Thyroid gland (tissue), 4 donors: ENCODE results near the gene PGLYRP1. TPM values are rescaled to one million over a fixed set of nuclear protein-coding genes. Genes with fewer than 3 reads are reported as not detected.

Experiments used
- DNase-seq, 2 donors: peaks; one replicate each; pipeline ENCODE4 v3.0.0-alpha.2; 2019
- H3K27ac ChIP-seq, 3 donors: fragments of 200-600 bp; sonication (generic); 1 replicate in 2 of 3; 2 replicates in 1 of 3; pipeline ENCODE4 v1.5.1; 2016 to 2019; ENCODE audit warnings: mild to moderate bottlenecking in 1 of 3, moderate library complexity in 1 of 3
- H3K27me3 ChIP-seq: fragments of 200-600 bp; sonication (generic); one replicate; pipeline ENCODE4 v1.5.1; 2019
- H3K36me3 ChIP-seq, 2 donors: fragments of 200-600 bp; sonication (generic); one replicate each; pipeline ENCODE4 v1.5.1; 2016 to 2019
- H3K4me1 ChIP-seq, 2 donors: fragments of 200-600 bp; sonication (generic); one replicate each; pipeline ENCODE4 v1.5.1; 2017 to 2019
- H3K4me3 ChIP-seq, 3 donors: fragments of 200-600 bp; sonication (generic); replicated peaks in 1 of 3; 1 replicate in 2 of 3; 2 replicates in 1 of 3; pipeline ENCODE4 v1.5.1; 2016; ENCODE audit warnings: mild to moderate bottlenecking in 1 of 3
- H3K9me3 ChIP-seq: fragments of 200-600 bp; sonication (generic); one replicate; pipeline ENCODE4 v1.5.1; 2017
- CTCF ChIP-seq, 6 experiments: fragments of 200-600 bp in 3 of 6; fragments of 450-650 bp in 3 of 6; sonication (generic) in 3 of 6; IDR thresholded peaks; one replicate each; pipeline ENCODE4 v1.5.1; 2016 to 2019; ENCODE audit warnings: antibody characterized with exemption in 6 of 6, mild to moderate bottlenecking in 2 of 6, inconsistent platforms in 1 of 6, moderate library complexity in 1 of 6
- POLR2A ChIP-seq, 2 donors: fragments of 450-650 bp; IDR thresholded peaks; one replicate each; pipeline ENCODE4 v1.6.1; 2017; ENCODE audit warnings: antibody characterized with exemption in 2 of 2, mild to moderate bottlenecking in 2 of 2, moderate library complexity in 1 of 2
- WGBS, 2 donors: methylation state at CpG; one replicate each; pipeline ENCODE4 v1.1.5; 2017; 5-methylcytosine and 5-hydroxymethylcytosine counted together
- intact Hi-C: fragments of 100-400 bp; cut with DNase I; formaldehyde crosslinking; loops from one replicate; pipeline ENCODE4 v1.15.1; 2023
- total RNA-seq, 4 donors: library from RNA; depleted of rRNA; stranded (reverse); fragments of >200 nt; gene quantifications; one replicate each; pipeline ENCODE4 v1.2.3, GENCODE V29; 2016

PGLYRP1 gene
- total RNA-seq, 4 donors from 2014 or later = 2.0 TPM; not detected in 3

- intact Hi-C loops = no loop called here
- H3K9me3 ChIP-seq = no peaks in the 10 kb centered on the region
- no peak overlapping the region for H3K4me3 ChIP-seq
- WGBS, 2 donors = 44 to 63% methylated on average over 4 of the region's 4 CpGs
- H3K36me3 ChIP-seq = no peaks in the 10 kb centered on the region
- H3K27me3 ChIP-seq = no peaks in the 10 kb centered on the region
- no peak overlapping the region for H3K27ac ChIP-seq
- TF ChIP-seq POLR2A (IDR thresholded peaks at IDR 0.05) = no peak
- no peak for DNase-seq
- no peaks in the 10 kb centered on the region for H3K4me1 ChIP-seq
These were observed 33.7 kb upstream of the PGLYRP1 start for GRCh38 chr19:46056536-46056935.

GRCh38 chr19:46052896-46053295, 30.0 kb upstream of the PGLYRP1 start:
- no peak for DNase-seq
- H3K27me3 ChIP-seq = no peaks in the 10 kb centered on the region
- no peaks in the 10 kb centered on the region for H3K4me1 ChIP-seq
- intact Hi-C loops = no loop called here
- H3K4me3 ChIP-seq = no peak overlapping the region
- H3K36me3 ChIP-seq = no peaks in the 10 kb centered on the region
- TF ChIP-seq POLR2A (IDR thresholded peaks at IDR 0.05) (no peak), CTCF (IDR thresholded peaks at IDR 0.05) (no peak)
- WGBS, 2 donors = 57 to 64% methylated on average over 4 of the region's 4 CpGs
- H3K9me3 ChIP-seq = no peaks in the 10 kb centered on the region
- no peak overlapping the region for H3K27ac ChIP-seq

GRCh38 chr19:46049597-46049996, 26.7 kb upstream of the PGLYRP1 start:
- 20 to 24% methylated on average over 5 to 7 of the region's 7 CpGs for WGBS, 2 donors
- H3K4me1 ChIP-seq = no peaks in the 10 kb centered on the region
- DNase-seq = peak in 1 of 2 donors; percentile 31
- TF ChIP-seq POLR2A (IDR thresholded peaks at IDR 0.05) (no peak), CTCF (IDR thresholded peaks at IDR 0.05) (no peak)
- no peaks in the 10 kb centered on the region for H3K27me3 ChIP-seq
- intact Hi-C loops = no loop called here
- no peaks in the 10 kb centered on the region for H3K9me3 ChIP-seq
- no peak overlapping the region for H3K4me3 ChIP-seq
- no peak overlapping the region for H3K27ac ChIP-seq
- H3K36me3 ChIP-seq = no peaks in the 10 kb centered on the region

GRCh38 chr19:46043519-46043918, 20.7 kb upstream of the PGLYRP1 start:
- no peaks in the 10 kb centered on the region for H3K27me3 ChIP-seq
- 97 to 98% methylated on average over 1 of the region's 1 CpG for whole genome bisulfite sequencing, 2 donors
- intact Hi-C loops = no loop called here

GRCh38 chr19:46042252-46042883, 19.5 kb upstream of the PGLYRP1 start:
- no peak for TF ChIP-seq CTCF (IDR thresholded peaks at IDR 0.05)
- no peak for TF ChIP-seq POLR2A (IDR thresholded peaks at IDR 0.05)
- no peak overlapping the region for H3K27ac ChIP-seq
- no peaks in the 10 kb centered on the region for H3K4me1 ChIP-seq
- no peak for DNase-seq
- WGBS, 2 donors = 73 to 85% methylated on average over 4 to 5 of the region's 5 CpGs
- H3K4me3 ChIP-seq = no peak overlapping the region
- intact Hi-C loops = no loop called here
- no peaks in the 10 kb centered on the region for H3K9me3 ChIP-seq
- H3K27me3 ChIP-seq = no peaks in the 10 kb centered on the region
- H3K36me3 ChIP-seq = no peaks in the 10 kb centered on the region

More at GRCh38 chr19:46043519-46043918, 20.7 kb upstream of the PGLYRP1 start:
- Histone ChIP-seq H3K9me3 (no peaks in the 10 kb centered on the region), H3K4me1 (no peaks in the 10 kb centered on the region), H3K36me3 (no peaks in the 10 kb centered on the region), H3K27ac (no peak overlapping the region), H3K4me3 (no peak overlapping the region)
- DNase-seq = no peak
- TF ChIP-seq CTCF (IDR thresholded peaks at IDR 0.05) (no peak), POLR2A (IDR thresholded peaks at IDR 0.05) (no peak)
